Fibroblast of upper back skin (primary cell): Measurements from ENCODE around the gene HSF4.
"Not testable (repeated sequence)": the region's sequence is repeated elsewhere in the genome, so short reads cannot be mapped to it uniquely, and the experiment has no call there.

Source experiments
- DNase-seq: peaks from one replicate; pipeline ENCODE4 v3.0.0-alpha.2; 2013

HSF4 gene, protein sequence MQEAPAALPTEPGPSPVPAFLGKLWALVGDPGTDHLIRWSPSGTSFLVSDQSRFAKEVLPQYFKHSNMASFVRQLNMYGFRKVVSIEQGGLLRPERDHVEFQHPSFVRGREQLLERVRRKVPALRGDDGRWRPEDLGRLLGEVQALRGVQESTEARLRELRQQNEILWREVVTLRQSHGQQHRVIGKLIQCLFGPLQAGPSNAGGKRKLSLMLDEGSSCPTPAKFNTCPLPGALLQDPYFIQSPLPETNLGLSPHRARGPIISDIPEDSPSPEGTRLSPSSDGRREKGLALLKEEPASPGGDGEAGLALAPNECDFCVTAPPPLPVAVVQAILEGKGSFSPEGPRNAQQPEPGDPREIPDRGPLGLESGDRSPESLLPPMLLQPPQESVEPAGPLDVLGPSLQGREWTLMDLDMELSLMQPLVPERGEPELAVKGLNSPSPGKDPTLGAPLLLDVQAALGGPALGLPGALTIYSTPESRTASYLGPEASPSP

DNA sequence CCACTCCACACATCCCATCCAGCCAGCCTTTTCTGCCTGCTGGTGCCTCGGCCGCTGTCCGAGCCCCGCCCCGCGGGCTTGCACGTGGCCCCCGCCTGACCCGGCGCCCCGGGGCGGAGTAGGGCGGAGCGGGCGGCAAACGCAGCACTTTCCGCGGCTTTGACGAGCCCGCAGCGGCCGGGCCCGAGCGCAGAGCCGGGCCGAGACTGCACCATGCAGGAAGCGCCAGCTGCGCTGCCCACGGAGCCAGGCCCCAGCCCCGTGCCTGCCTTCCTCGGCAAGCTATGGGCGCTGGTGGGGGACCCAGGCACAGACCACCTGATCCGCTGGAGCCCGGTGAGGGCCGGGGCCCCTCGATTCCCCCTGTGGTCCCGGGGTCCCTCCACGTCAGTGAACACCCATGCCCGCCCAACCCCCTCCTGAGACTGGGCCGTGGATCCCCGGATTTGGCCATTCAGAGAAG lies at the start of gene HSF4:
HSF4 (plus strand) TSS at position 147 of the 463 bp plus-strand sequence; CDS start at position 214, 67 bp downstream.
- DNase-seq = no peak

DNA sequence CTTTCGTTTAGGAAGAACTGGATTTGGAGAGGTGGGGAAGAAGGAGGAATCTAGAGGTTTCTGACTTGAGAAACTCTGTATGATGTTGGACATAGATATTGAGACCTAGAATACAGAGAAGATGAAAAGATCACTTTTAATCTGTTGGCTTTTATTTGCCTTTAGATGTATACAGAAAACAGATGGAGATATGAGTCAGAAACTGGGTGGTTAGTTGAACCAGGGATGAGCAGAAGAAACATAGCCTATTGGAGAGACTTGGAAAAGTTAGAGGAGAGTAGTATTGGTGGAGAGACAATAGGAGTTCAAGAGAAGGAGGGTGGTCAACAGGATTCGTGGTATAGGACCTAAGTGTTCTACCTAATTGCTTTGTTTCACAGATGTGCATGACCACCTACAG lies 49.8 kb upstream of the HSF4 start:
- DNase-seq = peak; percentile 12

GRCh38 chr16:67115639-67116038 lies 48.9 kb upstream of the HSF4 start:
- DNase-seq = peak; percentile 84

GRCh38 chr16:67116388-67117311 lies 47.9 kb upstream of the HSF4 start:
- DNase-seq = no peak

DNA sequence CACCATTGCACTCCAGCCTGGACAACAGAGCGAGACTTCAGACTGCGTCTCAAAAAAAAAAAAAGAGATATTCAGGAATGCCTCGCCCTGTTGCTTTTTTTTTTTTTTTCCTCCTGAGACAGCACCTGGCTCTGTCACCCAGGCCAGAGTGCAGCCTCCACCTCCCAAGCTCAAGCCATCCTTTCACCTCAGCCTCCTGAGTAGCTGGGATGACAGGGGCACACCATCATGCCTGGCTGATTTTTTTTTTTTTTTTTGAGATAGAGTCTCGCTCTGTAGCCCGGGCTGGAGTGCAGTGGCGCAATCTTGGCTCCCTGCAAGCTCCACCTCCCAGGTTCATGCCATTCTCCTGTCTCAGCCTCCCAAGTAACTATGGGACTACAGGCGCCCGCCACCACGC lies 46.8 kb upstream of the HSF4 start:
- no peak for DNase-seq

- no peak for DNase-seq
Observed at GRCh38 chr16:67120025-67120424, 44.5 kb upstream of the HSF4 start.

DNA sequence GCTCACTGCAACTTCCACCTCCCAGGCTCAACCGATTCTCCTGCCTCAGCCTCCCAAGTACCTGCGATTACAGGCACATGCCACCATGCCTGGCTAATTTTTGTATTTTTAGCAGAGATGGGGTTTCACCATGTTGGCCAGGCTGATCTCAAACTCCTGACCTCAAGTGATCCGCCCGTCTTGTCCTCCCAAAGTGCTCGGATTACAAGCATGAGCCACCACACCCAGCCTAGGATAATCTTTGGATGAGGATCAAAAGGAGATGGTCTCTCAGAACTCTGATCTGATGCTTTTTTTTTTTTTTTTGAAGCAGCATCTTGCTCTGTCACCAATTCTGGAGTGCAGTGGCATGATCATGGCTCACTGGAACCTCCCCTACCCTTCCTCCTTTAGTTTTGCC lies 41.7 kb upstream of the HSF4 start:
- DNase-seq = not testable (repeated sequence)

DNA sequence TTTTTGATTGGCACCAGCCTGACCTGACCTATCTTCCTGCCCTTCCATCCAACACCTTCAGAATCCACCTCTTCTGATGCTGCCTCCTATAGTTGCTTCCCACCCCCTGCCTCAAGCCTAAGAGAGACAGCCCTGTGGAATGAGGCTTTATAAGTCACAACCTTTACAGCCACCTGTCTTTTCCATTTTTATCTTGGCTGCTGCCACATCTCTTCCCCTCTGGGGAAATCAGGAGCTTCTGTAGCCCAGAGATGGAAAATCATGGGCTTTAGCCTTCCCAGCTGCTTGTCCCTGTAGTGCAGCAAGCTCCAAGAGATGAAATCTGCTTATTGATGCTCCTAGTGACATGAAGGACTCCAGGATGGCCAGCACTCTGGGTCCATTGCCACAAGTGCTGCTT lies 36.1 kb upstream of the HSF4 start:
- no peak for DNase-seq

DNA sequence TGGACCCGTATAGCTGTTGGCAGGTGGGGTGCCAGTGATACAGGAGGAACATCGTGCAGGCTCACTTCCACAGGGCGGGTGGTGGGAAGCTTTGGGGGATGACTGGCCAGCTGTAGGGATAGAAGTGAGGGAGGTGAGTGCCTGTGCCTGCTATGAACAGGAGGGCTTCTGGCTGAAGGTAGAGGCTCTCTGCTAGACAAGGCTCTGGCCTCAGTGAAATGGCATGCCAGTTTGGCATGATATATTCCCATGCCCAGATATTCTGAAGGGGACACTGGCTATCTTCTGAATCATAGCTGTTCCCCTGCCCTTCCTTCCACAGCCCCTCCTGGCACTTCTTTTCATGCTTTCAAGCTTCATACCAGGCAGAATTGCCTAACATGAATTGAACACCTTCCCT lies 35.7 kb upstream of the HSF4 start:
- no peak for DNase-seq

GRCh38 chr16:67129422-67129821 lies 35.1 kb upstream of the HSF4 start:
- no peak for DNase-seq

DNA sequence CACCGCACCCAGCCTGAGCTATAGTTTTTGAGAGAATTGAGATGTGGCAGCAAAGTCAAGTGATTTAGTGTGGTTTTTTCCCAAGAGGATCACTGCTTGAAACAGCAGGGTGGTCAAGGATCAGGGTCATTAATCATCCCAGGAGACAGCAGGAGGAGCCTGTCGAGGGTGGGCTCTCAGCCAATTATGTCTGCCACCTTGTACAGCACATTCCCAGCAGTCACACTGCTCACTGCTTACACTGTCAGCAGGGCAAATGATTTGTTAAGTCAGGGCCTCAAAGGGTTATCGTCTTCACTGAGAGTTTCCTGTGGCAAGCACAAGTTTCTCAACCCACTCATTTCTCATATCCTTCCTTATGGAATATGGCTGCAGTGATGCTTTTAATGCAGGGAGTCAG lies 26.9 kb upstream of the HSF4 start:
- no peak for DNase-seq

DNA sequence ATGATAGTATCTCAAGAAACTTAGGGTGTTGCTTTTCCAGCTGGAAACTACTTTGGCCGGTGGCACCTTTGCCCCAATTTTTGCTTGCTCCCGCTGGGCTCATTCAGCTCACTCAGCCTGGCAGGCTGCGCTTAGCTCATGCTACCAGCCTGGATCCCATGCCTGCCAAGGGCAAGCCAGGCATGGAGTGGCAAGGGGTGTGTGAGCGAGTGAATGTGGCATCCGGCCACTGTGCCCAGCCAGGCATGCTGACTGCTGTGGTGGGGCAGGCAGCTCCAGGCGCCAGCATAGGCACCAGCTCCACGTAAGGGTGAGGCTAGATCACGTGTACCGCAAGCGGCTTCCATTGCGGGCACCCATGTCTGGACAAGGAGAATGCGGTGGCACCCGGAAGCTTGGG lies 23.2 kb upstream of the HSF4 start:
- DNase-seq = no peak

- no peak for DNase-seq
Observed at GRCh38 chr16:67142342-67142741, 22.2 kb upstream of the HSF4 start.

DNA sequence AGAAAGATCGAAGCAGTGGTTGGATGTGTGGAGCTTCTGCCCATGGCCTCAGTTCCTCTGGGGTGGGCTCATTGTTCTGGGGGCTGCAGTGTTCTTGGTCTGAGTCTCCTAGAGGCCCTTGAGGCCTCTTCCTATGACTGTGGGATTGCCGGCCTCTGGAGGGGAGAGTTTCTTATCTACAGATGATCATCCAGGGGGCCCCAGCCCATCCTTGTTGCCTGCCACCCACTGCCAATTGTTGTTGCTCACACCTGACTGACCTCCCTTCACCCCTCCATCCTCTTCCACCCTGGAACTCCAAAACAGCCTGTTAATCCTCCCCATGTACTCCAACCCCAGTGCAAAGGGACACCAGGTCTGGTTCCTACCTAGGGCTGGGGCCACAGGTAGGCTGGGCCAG lies 19.6 kb upstream of the HSF4 start:
- no peak for DNase-seq

GRCh38 chr16:67145746-67146145 lies 18.8 kb upstream of the HSF4 start:
- DNase-seq = no peak

- DNase-seq = no peak
Observed at GRCh38 chr16:67146523-67147357, 17.8 kb upstream of the HSF4 start.

DNA sequence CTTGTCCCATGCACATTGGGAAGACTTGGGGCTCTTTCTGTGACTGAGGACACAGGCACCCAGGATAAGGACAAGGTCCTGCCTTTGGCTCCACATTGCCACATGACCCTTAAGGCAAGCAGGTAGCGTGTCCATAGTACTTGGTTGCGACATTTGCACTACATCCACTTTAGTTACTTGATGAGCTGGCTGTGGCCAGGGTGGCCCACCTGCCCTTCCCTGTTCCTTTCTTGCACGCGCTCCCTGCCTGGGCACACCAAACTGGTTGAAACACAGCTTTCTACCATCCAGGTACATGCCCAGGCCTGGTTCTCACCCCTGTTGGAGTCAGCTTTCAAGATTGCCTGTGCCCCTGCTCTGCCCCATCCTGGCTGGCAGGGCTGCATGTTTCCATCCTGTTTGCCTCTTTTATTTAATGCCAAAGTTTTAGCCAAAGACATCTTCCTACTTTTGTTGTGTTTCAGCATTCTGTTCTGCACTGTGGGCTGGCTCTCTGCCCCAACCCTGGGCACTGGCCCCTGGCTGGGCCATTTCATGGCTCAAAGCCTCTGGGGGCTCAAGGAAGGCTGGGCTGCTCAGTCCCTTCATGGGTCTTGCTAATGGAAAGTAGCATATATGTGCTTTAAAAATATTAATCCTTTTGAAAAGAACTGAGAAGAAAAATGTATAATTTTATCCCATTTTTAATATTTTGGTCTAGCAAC lies 17.0 kb upstream of the HSF4 start:
- no peak for DNase-seq

DNA sequence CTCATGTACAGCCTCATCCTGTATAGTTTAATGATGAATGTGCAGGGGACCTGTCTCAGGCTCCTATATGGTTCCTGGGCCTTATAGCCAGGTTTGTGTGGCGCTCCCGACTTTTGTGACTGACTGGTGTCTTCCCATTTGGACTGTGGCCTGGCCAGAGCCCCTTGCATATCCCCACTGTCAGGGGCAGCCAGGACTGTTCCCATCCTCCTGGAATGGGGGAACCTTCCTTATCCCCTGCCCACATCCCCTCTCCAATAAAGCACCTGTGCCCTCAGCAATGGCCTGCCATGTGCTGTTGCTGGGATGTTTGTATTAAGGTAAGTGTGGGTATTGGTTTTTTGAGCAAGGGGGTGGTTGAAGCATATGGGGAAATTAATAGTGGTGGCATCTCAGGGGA lies 16.3 kb upstream of the HSF4 start:
- DNase-seq = no peak

DNA sequence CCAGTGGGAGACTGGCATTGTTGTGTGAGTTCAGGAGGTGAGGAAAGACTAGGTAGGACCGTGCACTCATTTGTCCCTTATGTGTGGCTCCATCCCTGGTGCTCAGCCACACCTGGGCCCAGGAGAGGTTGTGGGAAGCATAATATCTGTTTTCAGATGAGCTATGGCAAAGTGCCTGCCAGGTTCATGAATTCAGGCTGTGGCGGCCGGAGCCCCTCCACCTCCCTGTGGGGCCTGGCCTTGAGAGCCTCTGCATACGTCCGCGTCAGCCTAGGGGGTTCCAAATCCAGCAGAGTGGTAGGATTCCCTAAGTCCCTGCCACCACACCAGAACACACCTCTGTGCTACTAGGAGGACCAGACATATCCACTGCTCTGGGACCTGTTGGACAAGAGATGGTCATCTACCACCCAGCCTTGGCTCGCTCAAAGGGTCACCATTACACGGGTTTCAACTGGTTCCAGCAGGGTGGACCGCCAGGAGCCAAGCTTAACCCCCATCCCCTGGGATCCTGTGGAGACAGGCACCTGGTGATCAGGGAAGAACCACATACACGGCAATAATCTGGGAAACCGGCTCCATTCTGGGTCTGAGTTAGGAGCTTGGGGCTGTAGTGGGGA lies 15.8 kb upstream of the HSF4 start:
- DNase-seq = no peak

- DNase-seq = no peak
Observed at GRCh38 chr16:67149276-67150046, 15.1 kb upstream of the HSF4 start.
